H9 (cell line): Measurements from ENCODE around the gene NCS1. TPM values are rescaled to one million over a fixed set of nuclear protein-coding genes. Genes with fewer than 3 reads are reported as not detected.

Source experiments
- DNase-seq: peaks from one replicate; pipeline ENCODE4 v3.0.0-alpha.2; 2017
- H2AFZ ChIP-seq: one replicate; pipeline ENCODE4 v1.6.1; 2013; ENCODE audit warnings: mild to moderate bottlenecking, low read length, control low read depth, moderate library complexity
- H2AK5ac ChIP-seq: 2 replicates; pipeline ENCODE4 v1.6.1; 2013; ENCODE audit warnings: low read length, control low read depth, mixed read lengths; ENCODE audit not compliant: insufficient read length
- H2BK120ac ChIP-seq: one replicate; pipeline ENCODE4 v1.6.1; 2013; ENCODE audit warnings: low read depth, mild to moderate bottlenecking, low read length, control low read depth, inconsistent platforms; ENCODE audit not compliant: poor library complexity, severe bottlenecking
- H2BK12ac ChIP-seq: 2 replicates; pipeline ENCODE4 v1.6.1; 2013; ENCODE audit warnings: low read length, control low read depth, mixed read lengths, low read depth; ENCODE audit not compliant: insufficient read length
- H2BK15ac ChIP-seq: 2 replicates; pipeline ENCODE4 v1.6.1; 2013; ENCODE audit warnings: low read depth, low read length, control low read depth
- H2BK20ac ChIP-seq: one replicate; pipeline ENCODE4 v1.6.1; 2013; ENCODE audit warnings: low read depth, mild to moderate bottlenecking, low read length, control low read depth, inconsistent platforms; ENCODE audit not compliant: poor library complexity, severe bottlenecking
- H2BK5ac ChIP-seq: 2 replicates; pipeline ENCODE4 v1.6.1; 2013; ENCODE audit warnings: low read length, control low read depth, mixed read lengths; ENCODE audit not compliant: insufficient read length
- H3K14ac ChIP-seq: 2 replicates; pipeline ENCODE4 v1.6.1; 2013; ENCODE audit warnings: low read length, control low read depth; ENCODE audit not compliant: insufficient read depth
- H3K18ac ChIP-seq: 2 replicates; pipeline ENCODE4 v1.6.1; 2013; ENCODE audit warnings: low read depth, mild to moderate bottlenecking, mixed read lengths, low read length, control low read depth; ENCODE audit not compliant: insufficient read length
- H3K23ac ChIP-seq: 2 replicates; pipeline ENCODE4 v1.6.1; 2013; ENCODE audit warnings: low read length, control low read depth, mixed read lengths, low read depth; ENCODE audit not compliant: insufficient read length
- H3K23me2 ChIP-seq: 2 replicates; pipeline ENCODE4 v1.6.1; 2013; ENCODE audit warnings: low read depth, mild to moderate bottlenecking, mixed read lengths, low read length, control low read depth; ENCODE audit not compliant: insufficient read length, poor library complexity, severe bottlenecking
- H3K27ac ChIP-seq: 2 replicates; pipeline ENCODE4 v1.5.1; 2013; ENCODE audit warnings: low read length, control low read depth, mixed read lengths, low read depth; ENCODE audit not compliant: insufficient read length
- H3K27me3 ChIP-seq: 2 replicates; pipeline ENCODE4 v1.6.1; 2013; ENCODE audit warnings: low read length, control low read depth, inconsistent platforms; ENCODE audit not compliant: insufficient read depth
- H3K4ac ChIP-seq: 2 replicates; pipeline ENCODE4 v1.6.1; 2013; ENCODE audit warnings: low read depth, mild to moderate bottlenecking, control low read depth, inconsistent platforms, low read length, moderate library complexity
- H3K4me1 ChIP-seq: 2 replicates; pipeline ENCODE4 v1.6.1; 2013; ENCODE audit warnings: low read length, control low read depth, inconsistent platforms; ENCODE audit not compliant: insufficient read depth
- H3K4me2 ChIP-seq: 2 replicates; pipeline ENCODE4 v1.6.1; 2013; ENCODE audit warnings: low read length, control low read depth, mixed read lengths; ENCODE audit not compliant: insufficient read length, insufficient read depth
- H3K56ac ChIP-seq: 2 replicates; pipeline ENCODE4 v1.6.1; 2013; ENCODE audit warnings: low read depth, mild to moderate bottlenecking, mixed read lengths, low read length, control low read depth; ENCODE audit not compliant: insufficient read length
- H3K79me1 ChIP-seq: 2 replicates; pipeline ENCODE4 v1.6.1; 2013; ENCODE audit warnings: low read depth, mild to moderate bottlenecking, moderate library complexity, low read length, control low read depth, inconsistent platforms; ENCODE audit not compliant: insufficient read depth, poor library complexity, severe bottlenecking
- H3K79me2 ChIP-seq: 2 replicates; pipeline ENCODE4 v1.6.1; 2013; ENCODE audit warnings: low read length, control low read depth, inconsistent platforms; ENCODE audit not compliant: insufficient read depth
- H3K9ac ChIP-seq: 2 replicates; pipeline ENCODE4 v1.6.1; 2013; ENCODE audit warnings: low read length, control low read depth, mixed read lengths; ENCODE audit not compliant: insufficient read length; ENCODE audit errors: extremely low read depth
- H3K9me3 ChIP-seq: one replicate; pipeline ENCODE4 v1.6.1; 2013; ENCODE audit warnings: low read depth, low read length, inconsistent platforms; ENCODE audit not compliant: control insufficient read depth
- H3T11ph ChIP-seq: one replicate; pipeline ENCODE4 v1.6.1; 2013; ENCODE audit warnings: mild to moderate bottlenecking, low read length, control low read depth, inconsistent platforms
- H4K20me1 ChIP-seq: one replicate; pipeline ENCODE4 v1.6.1; 2013; ENCODE audit not compliant: control insufficient read depth, insufficient read length, insufficient read depth
- H4K5ac ChIP-seq: 2 replicates; pipeline ENCODE4 v1.6.1; 2013; ENCODE audit warnings: low read depth, mild to moderate bottlenecking, mixed read lengths, low read length, control low read depth; ENCODE audit not compliant: insufficient read length
- H4K8ac ChIP-seq: replicated peaks from 2 replicates; pipeline ENCODE4 v1.6.1; 2013; ENCODE audit warnings: low read length, control low read depth, mixed read lengths, low read depth; ENCODE audit not compliant: insufficient read length
- H4K91ac ChIP-seq: 2 replicates; pipeline ENCODE4 v1.6.1; 2013; ENCODE audit warnings: low read depth, mild to moderate bottlenecking, moderate library complexity, mixed read lengths, low read length, control low read depth; ENCODE audit not compliant: insufficient read length
- H3K27ac Mint-ChIP-seq, 3 experiments: 2 replicates in 2 of 3; 3 replicates in 1 of 3; pipeline ENCODE4 v1.8.0; 2020 to 2021; ENCODE audit warnings: mixed read lengths in 3 of 3, mild to moderate bottlenecking in 1 of 3, moderate library complexity in 1 of 3
- H3K27me3 Mint-ChIP-seq: 2 replicates; pipeline ENCODE4 v1.8.0; 2021; ENCODE audit warnings: low read depth, mild to moderate bottlenecking, moderate library complexity, mixed read lengths
- H3K36me3 Mint-ChIP-seq, 3 experiments: 2 replicates in 2 of 3; 3 replicates in 1 of 3; pipeline ENCODE4 v1.8.0; 2020 to 2021; ENCODE audit warnings: low read depth in 3 of 3, mixed read lengths in 3 of 3; ENCODE audit not compliant: insufficient read depth in 1 of 3
- H3K4me1 Mint-ChIP-seq, 2 experiments: 2 replicates each; pipeline ENCODE4 v1.8.0; 2020; ENCODE audit warnings: mixed read lengths in 2 of 2
- H3K4me3 Mint-ChIP-seq, 2 experiments: 2 replicates in 1 of 2; 3 replicates in 1 of 2; pipeline ENCODE4 v1.8.0; 2020 to 2021; ENCODE audit warnings: mild to moderate bottlenecking in 2 of 2, mixed read lengths in 2 of 2, moderate library complexity in 1 of 2
- H3K9me3 Mint-ChIP-seq, 2 experiments: 2 replicates in 1 of 2; 3 replicates in 1 of 2; pipeline ENCODE4 v1.8.0; 2020; ENCODE audit warnings: mild to moderate bottlenecking in 2 of 2, mixed read lengths in 2 of 2, moderate library complexity in 1 of 2
- CTCF ChIP-seq: fragments of 200-600 bp; sonication (generic); conservative IDR thresholded peaks from 3 replicates; pipeline ENCODE4 v1.8.0; 2021; ENCODE audit warnings: antibody characterized with exemption, mild to moderate bottlenecking
- WGBS: extraction: QIAGEN DNeasy Blood & Tissue Kit; methylation state at CpG from one replicate; pipeline ENCODE4 v1.1.7; 2013; ENCODE audit warnings: missing lambda C conversion rate, low lambda C conversion rate, mixed read lengths; ENCODE audit not compliant: insufficient read length; ENCODE audit errors: extremely low coverage; 5-methylcytosine and 5-hydroxymethylcytosine counted together
- total RNA-seq: library from RNA; stranded (reverse); gene quantifications from 2 replicates; pipeline ENCODE4 v1.2.1, GENCODE V29; 2021

The NCS1 gene
- total RNA-seq, 1 experiment from 2014 or later = 38.1 TPM

- Histone ChIP-seq H3K79me1 (no peaks in the 10 kb centered on the region), H4K20me1 (no peaks in the 10 kb centered on the region), H4K5ac (no peak overlapping the region), H3K4me1 (peaks cover 5% of the 10 kb centered on the region; the same call in 1 of the 2 replicates), H2AFZ (no peak overlapping the region), H3K56ac (no peak overlapping the region), H4K91ac (no peak overlapping the region), H3K4me2 (no peak overlapping the region), H2BK12ac (no peak overlapping the region), H2BK5ac (no peak overlapping the region), H4K8ac (no peak overlapping the region), H3K23me2 (no peaks in the 10 kb centered on the region), H3K79me2 (no peaks in the 10 kb centered on the region), H3K23ac (no peak overlapping the region), H3K18ac (no peak overlapping the region), H2BK20ac (no peak overlapping the region), H2BK120ac (no peak overlapping the region), H2AK5ac (no peak overlapping the region), H2BK15ac (no peak overlapping the region), H3T11ph (no peak overlapping the region), H3K9me3 (no peaks in the 10 kb centered on the region), H3K4ac (no peak overlapping the region), H3K27me3 (no peaks in the 10 kb centered on the region), H3K14ac (no peak overlapping the region), H3K9ac (no peak overlapping the region), H3K27ac (no peak overlapping the region)
- H3K4me1 Mint-ChIP-seq = peaks cover 25 to 27% of the 10 kb centered on the region in 2 experiments
- no peak for TF ChIP-seq CTCF
- DNase-seq = no peak
- H3K27ac Mint-ChIP-seq = peak overlapping the region in 1 of 3 experiments; percentile 83; a peak in 3 of 7 replicates
- peaks cover 0 to 2% (median 0%) of the 10 kb centered on the region in 3 experiments; a peak in 3 of 7 replicates for H3K36me3 Mint-ChIP-seq
- H3K27me3 Mint-ChIP-seq = no peaks in the 10 kb centered on the region
- H3K9me3 Mint-ChIP-seq = no peaks in the 10 kb centered on the region
- WGBS = no CpG with 5 or more reads among the region's 16 CpGs
- no peak overlapping the region for H3K4me3 Mint-ChIP-seq
Observed at GRCh38 chr9:130206579-130206978, 34.4 kb downstream of the NCS1 start.
